ENCODE results near the gene SRRM4. TPM values are rescaled to one million over a fixed set of nuclear protein-coding genes. Genes with fewer than 3 reads are reported as not detected.

The SRRM4 gene
- polyA plus RNA-seq, 1 donor (not counting 4 experiments of a cell fraction or from before 2014, with no cell fraction given) = not detected

GRCh38 chr12:119013023-119013422 lies 31.7 kb downstream of the SRRM4 start:
- FAIRE-seq (no peak), DNase-seq (ENCODE audit: low read depth, low spot score) (no peak)
- dilution Hi-C loops (cut with MboI; ENCODE audit: extremely low pct_ligation_motif_present, low sequenced_read_pairs) = no loop called here
- H3K9me1 ChIP-seq (ENCODE audit: control insufficient read depth, extremely low read depth, insufficient read depth, low read length) = no peaks in the 10 kb centered on the region
- no peak overlapping the region for H3K27ac ChIP-seq (ENCODE audit: control insufficient read depth, insufficient read depth, low read length)
- H2AFZ ChIP-seq (ENCODE audit: control insufficient read depth, low read length) = no peak overlapping the region
- H3K9me3 ChIP-seq (ENCODE audit: control insufficient read depth, low read depth, low read length) = no peaks in the 10 kb centered on the region
- no peaks in the 10 kb centered on the region for H4K20me1 ChIP-seq (ENCODE audit: control insufficient read depth, extremely low read depth, insufficient read depth, low read length)
- H3K27me3 ChIP-seq (ENCODE audit: control insufficient read depth, extremely low read depth, insufficient read depth, low read length) = no peaks in the 10 kb centered on the region
- no peaks in the 10 kb centered on the region for H3K36me3 ChIP-seq (ENCODE audit: control insufficient read depth in 2 of 2, extremely low read depth in 1 of 2, insufficient read depth in 2 of 2, low read length in 2 of 2)
- no peak overlapping the region for H3K9ac ChIP-seq (ENCODE audit: control insufficient read depth, extremely low read depth, insufficient read depth, low read length)
- no peak overlapping the region for H3K4me2 ChIP-seq (ENCODE audit: control insufficient read depth, extremely low read depth, insufficient read depth, low read depth, low read length)
- TF ChIP-seq EZH2 (IDR thresholded peaks at IDR 0.05; ENCODE audit: low read length) = no peak
- no peak for TF ChIP-seq CTCF (optimal IDR thresholded peaks at IDR 0.05 in 1 of 3, IDR thresholded peaks at IDR 0.05 in 1 of 3, conservative IDR thresholded peaks at IDR 0.05 in 1 of 3; ENCODE audit: extremely low read depth in 1 of 3, insufficient read depth in 2 of 3, low read length in 3 of 3)
- no peak overlapping the region for H3K4me3 ChIP-seq (ENCODE audit: control insufficient read depth in 2 of 3, extremely low read depth in 1 of 3, insufficient read depth in 2 of 3, low read depth in 1 of 3, low read length in 3 of 3)
- H3K4me1 ChIP-seq (ENCODE audit: control insufficient read depth, extremely low read depth, insufficient read depth, low read length) = no peaks in the 10 kb centered on the region
- H3K79me2 ChIP-seq (ENCODE audit: control insufficient read depth, insufficient read depth, low read length) = no peaks in the 10 kb centered on the region

GRCh38 chr12:119014368-119014767 lies 33.0 kb downstream of the SRRM4 start:
- no peak for FAIRE-seq
- H3K27me3 ChIP-seq (ENCODE audit: control insufficient read depth, extremely low read depth, insufficient read depth, low read length) = no peaks in the 10 kb centered on the region
- H2AFZ ChIP-seq (ENCODE audit: control insufficient read depth, low read length) = no peak overlapping the region
- no peak overlapping the region for H3K4me3 ChIP-seq (ENCODE audit: control insufficient read depth in 2 of 3, extremely low read depth in 1 of 3, insufficient read depth in 2 of 3, low read depth in 1 of 3, low read length in 3 of 3)
- no peaks in the 10 kb centered on the region for H3K36me3 ChIP-seq (ENCODE audit: control insufficient read depth in 2 of 2, extremely low read depth in 1 of 2, insufficient read depth in 2 of 2, low read length in 2 of 2)
- no peak overlapping the region for H3K4me2 ChIP-seq (ENCODE audit: control insufficient read depth, extremely low read depth, insufficient read depth, low read depth, low read length)
- H3K9me3 ChIP-seq (ENCODE audit: control insufficient read depth, low read depth, low read length) = no peaks in the 10 kb centered on the region
- H3K27ac ChIP-seq (ENCODE audit: control insufficient read depth, insufficient read depth, low read length) = no peak overlapping the region
- dilution Hi-C loops (cut with MboI; ENCODE audit: extremely low pct_ligation_motif_present, low sequenced_read_pairs) = no loop called here
- no peak overlapping the region for H3K9ac ChIP-seq (ENCODE audit: control insufficient read depth, extremely low read depth, insufficient read depth, low read length)
- H3K4me1 ChIP-seq (ENCODE audit: control insufficient read depth, extremely low read depth, insufficient read depth, low read length) = no peaks in the 10 kb centered on the region
- H3K79me2 ChIP-seq (ENCODE audit: control insufficient read depth, insufficient read depth, low read length) = no peaks in the 10 kb centered on the region
- no peaks in the 10 kb centered on the region for H4K20me1 ChIP-seq (ENCODE audit: control insufficient read depth, extremely low read depth, insufficient read depth, low read length)
- no peak for DNase-seq (ENCODE audit: low read depth, low spot score)
- no peaks in the 10 kb centered on the region for H3K9me1 ChIP-seq (ENCODE audit: control insufficient read depth, extremely low read depth, insufficient read depth, low read length)
- TF ChIP-seq CTCF (optimal IDR thresholded peaks at IDR 0.05 in 1 of 3, IDR thresholded peaks at IDR 0.05 in 1 of 3, conservative IDR thresholded peaks at IDR 0.05 in 1 of 3; ENCODE audit: extremely low read depth in 1 of 3, insufficient read depth in 2 of 3, low read length in 3 of 3) (no peak), EZH2 (IDR thresholded peaks at IDR 0.05; ENCODE audit: low read length) (no peak)

Data from keratinocyte (primary cell).